GM18858 (cell line): ENCODE data around the gene THEMIS2.

Source experiments
- ATAC-seq: cut with Tn5 transposase; IDR thresholded peaks from one replicate; pipeline ENCODE4 v1.9.1; 2021; ENCODE audit not compliant: unreplicated experiment

Gene THEMIS2

DNA sequence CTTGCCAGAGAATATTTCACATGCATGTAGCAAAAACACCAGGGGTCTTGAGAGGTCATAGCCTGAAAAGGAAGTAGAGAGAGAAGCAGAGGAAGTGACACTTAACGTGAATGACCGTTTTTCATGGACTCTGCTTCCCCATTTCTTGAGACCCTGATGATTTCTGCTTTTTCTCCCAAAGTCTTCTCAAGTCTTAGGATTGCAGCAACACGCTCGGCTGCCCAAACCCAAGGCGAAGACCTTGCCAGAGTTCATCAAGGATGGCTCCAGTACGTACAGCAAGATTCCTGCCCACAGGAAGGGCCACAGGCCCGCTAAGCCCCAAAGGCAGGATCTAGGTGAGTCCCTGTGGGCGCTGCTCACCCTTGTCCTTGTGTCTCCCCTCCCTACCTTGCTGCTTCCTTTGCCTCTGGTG lies 12.8 kb downstream of the THEMIS2 start:
- ATAC-seq, result no peak

GRCh38 chr1:27885621-27886352 lies 13.4 kb downstream of the THEMIS2 start:
- ATAC-seq, result no peak

- no peak for ATAC-seq
Observed at GRCh38 chr1:27886353-27886679, 14.0 kb downstream of the THEMIS2 start.

DNA sequence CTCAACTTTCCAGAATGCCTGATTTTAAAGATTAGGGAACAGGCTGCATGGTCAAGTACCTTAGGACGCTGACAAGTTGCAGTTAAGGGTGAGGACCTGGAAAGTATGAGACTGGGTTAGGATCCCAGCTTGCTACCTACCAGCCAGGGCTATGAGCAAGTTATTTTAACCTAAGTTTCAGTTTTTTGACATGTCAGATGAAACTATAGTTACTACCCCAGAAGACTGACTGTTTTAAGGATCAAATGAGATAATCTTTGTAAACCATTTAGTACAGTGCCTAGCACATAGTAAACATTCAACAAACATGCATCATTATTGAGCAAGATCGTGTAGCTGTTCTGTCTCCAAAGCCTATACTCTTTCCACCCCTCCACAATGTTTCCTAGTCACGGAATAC lies 14.4 kb downstream of the THEMIS2 start:
- no peak for ATAC-seq

DNA sequence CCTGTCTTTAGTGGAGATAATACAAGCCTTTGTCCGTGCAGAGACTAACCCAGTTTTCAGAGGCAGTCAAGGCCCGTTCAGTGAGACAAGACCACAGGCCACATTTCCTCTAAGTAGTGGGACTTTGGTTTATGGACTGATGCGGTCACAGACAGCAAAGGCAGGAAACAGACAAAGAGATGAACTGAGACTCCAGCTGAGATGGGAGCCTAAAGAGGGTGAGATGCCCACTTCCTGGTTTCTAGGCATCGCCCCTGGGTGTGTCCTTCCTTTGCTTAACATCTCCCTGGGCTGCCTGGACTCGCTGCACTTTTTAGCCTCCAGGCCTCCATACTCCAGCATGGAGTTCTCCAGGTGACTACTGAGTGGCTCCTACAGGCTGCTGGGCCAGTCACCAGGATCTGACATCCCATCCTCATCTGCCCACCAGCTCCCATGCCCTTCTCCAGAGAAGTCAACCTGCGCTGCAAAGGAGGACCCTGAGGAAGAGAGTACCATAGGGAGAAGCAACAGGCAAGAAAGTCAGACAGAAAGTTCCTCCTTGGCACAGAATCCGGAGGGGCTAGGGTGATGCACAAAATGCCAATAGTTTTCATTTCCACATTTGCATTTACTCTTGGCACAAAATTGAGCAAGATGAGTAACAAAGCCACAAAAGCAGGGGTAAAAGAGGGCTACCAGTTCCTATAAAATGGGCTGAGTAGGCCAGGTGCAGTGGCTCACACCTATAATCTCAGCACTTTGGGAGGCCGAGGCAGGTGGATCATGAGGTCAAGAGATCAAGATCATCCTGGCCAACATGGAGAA lies 15.1 kb downstream of the THEMIS2 start:
- ATAC-seq, result no peak

GRCh38 chr1:27889506-27889905 lies 17.2 kb downstream of the THEMIS2 start:
- no peak for ATAC-seq

- ATAC-seq, result no peak
Observed at GRCh38 chr1:27891196-27891889, 19.0 kb downstream of the THEMIS2 start.

DNA sequence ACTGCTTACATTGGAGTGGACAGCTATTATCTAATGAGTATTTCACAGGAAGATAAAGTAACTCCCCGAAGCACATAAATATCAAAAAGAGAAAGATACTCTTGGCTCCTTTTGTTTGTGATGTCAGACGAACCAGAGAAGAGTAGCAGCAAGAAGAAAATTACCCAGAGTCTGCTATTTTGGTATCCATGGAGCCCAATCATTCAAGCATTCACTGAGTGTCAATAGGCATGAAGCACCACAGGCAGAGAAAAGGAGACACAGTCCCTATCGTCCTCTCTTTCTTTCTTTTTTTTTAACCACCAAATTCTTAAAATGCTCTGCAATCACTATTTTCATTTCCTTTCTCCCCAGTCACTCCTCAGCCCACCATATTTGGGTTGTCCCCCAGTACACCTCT lies 22.2 kb downstream of the THEMIS2 start:
- no peak for ATAC-seq

DNA sequence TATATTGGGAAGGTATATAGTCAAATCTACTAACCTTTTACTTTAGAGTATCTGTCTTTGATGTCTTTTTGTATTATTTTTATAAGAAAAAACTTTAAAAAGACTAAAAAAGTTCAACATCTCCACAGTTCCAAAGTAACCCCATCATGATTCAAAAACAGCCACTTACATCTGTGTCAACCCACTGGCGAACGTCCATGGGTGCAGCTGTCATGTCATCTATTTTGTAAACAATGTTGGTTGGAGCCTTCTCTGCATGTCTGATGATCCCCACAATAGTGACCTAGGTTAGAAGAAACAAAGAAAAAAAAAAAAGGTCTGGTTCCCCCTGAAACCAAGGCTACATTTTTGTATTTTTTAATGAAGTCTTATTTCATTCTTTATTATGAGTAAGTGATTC lies 34.4 kb downstream of the THEMIS2 start:
- ATAC-seq, result no peak

GRCh38 chr1:27912429-27912828 lies 40.1 kb downstream of the THEMIS2 start:
- ATAC-seq, result no peak

DNA sequence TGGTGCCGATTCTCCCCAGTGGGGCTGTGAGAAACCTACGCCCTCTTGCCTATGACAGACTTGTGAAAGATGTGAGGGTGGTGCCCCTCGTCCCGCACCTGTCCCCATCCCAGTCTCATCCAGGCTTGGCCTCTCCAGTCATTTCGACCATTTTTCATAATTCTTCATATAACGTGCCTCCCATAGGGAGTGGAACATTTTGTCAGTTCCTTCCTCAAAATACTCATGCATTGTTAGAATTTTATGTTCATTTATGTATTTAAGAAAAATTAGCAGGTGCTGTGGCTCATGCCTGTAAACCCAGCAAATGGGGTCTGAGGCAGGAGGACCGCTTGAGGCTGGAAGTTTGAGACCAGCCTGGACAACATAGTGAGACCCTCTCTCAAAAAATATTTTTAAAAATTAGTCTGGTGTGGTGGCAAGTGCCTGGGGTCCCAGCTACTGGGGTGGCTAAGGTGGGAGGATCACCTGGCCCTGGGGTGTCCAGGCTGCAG lies 42.8 kb downstream of the THEMIS2 start:
- ATAC-seq, result no peak

DNA sequence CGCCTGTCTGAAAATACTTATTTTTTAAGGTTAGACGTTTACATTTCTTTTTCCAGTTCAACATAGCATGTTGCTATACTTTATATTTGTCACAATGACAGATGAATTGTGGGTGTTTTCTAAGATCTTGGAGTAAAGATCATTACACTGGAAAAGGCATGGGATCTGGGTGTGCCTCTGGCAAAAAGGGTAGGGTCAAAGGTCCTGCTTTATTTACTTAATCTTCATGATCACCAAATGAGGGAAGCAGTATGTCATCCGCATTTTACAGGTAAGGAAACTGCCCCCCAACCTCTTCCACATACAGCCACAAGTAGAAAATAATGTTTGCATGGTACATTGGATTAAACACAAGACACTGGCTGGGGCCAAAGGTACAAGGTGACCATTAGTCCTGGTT lies 49.9 kb downstream of the THEMIS2 start:
- no peak for ATAC-seq

DNA sequence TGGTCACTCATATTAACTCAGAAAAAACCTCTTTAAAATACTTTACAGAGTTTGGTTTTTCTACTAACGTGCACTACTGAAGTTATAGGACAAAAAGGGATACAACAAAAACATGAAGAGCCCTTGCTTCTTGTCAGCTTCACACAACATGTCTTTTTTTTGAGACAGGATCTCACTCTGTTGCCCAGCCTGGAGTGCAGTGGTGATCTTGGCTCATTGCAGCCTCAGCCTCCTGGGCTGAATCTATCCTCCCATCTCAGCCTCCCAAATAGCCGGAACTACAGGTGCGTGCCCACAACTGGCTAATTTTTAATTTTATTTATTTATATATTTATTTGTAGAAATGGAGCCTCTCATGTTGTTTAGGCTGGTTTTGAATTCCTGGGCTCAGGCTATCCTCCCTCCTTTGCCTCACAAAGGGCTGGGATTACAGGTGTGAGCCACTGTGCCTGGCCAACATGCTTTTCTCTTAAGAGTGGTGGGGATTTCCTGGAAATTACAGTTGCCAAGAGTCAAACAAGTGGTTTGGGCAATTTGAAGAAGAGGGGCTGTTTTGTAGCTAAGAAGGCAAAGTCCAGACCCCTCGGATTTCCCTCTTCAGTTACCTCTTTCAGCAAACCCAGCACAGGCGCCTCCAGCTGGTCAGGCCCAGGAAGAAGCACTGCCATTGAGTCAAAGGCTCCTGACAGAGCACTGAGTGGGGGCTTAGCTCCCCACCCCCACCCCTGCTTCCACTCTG lies 56.0 kb downstream of the THEMIS2 start:
- no peak for ATAC-seq

GRCh38 chr1:27931184-27931583 lies 58.8 kb downstream of the THEMIS2 start:
- no peak for ATAC-seq

DNA sequence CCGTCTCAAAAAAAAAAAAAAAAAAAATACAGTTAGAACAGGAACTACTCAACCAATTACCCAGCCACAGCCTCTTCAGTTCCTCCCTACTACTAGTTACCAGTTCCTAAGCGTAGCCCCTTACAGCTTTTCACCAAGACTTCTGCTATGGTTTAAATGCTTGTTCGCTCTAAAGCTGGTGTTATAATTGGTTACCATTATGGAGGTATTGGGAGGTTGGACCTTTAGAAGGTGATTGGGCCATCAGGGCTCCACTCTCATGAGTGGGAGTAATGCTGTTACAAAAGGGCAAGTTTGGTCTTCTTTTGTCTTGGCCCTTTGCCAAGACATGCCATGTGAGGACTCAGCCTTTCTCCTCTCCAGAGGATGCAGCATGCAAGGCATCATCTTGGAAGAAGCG lies 59.4 kb downstream of the THEMIS2 start:
- no peak for ATAC-seq

- no peak for ATAC-seq
Observed at GRCh38 chr1:27934818-27935549, 62.6 kb downstream of the THEMIS2 start, which contains the start of gene SMPDL3B. TSS of gene SMPDL3B (plus strand) at chr1:27935000. CDS start at chr1:27935184, 184 bp downstream.

- ATAC-seq, result no peak
Observed at GRCh38 chr1:27935721-27936120, 63.4 kb downstream of the THEMIS2 start.
